Measurements from ENCODE around the gene RNF2.

The RNF2 gene

DNA sequence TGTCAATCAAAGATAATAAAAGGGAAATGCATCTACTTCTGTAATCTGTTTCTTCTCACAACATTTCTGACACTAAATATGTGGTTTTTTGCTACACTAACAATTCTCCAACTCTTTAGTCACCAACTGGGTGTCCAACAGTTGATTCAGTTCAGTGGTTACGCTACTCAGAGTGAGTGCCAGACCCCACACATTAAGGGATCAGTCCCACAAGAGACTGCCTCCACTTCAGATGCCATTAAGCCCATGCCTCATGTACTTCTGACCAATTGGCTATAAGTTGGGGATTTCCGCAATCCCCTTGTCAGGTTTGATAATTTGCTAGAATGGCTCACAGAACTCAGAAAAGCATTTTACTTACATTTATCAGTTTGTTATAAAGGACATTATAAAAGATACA lies 28.4 kb downstream of the RNF2 start:
- H3K4me3 ChIP-seq (ENCODE audit: low read depth, low read length) = no peak overlapping the region
- TF ChIP-seq, protein P1, sequence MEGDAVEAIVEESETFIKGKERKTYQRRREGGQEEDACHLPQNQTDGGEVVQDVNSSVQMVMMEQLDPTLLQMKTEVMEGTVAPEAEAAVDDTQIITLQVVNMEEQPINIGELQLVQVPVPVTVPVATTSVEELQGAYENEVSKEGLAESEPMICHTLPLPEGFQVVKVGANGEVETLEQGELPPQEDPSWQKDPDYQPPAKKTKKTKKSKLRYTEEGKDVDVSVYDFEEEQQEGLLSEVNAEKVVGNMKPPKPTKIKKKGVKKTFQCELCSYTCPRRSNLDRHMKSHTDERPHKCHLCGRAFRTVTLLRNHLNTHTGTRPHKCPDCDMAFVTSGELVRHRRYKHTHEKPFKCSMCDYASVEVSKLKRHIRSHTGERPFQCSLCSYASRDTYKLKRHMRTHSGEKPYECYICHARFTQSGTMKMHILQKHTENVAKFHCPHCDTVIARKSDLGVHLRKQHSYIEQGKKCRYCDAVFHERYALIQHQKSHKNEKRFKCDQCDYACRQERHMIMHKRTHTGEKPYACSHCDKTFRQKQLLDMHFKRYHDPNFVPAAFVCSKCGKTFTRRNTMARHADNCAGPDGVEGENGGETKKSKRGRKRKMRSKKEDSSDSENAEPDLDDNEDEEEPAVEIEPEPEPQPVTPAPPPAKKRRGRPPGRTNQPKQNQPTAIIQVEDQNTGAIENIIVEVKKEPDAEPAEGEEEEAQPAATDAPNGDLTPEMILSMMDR (IDR thresholded peaks at IDR 0.05; ENCODE audit: borderline replicate concordance, insufficient read depth, low read depth, low read length) = no peak

DNA sequence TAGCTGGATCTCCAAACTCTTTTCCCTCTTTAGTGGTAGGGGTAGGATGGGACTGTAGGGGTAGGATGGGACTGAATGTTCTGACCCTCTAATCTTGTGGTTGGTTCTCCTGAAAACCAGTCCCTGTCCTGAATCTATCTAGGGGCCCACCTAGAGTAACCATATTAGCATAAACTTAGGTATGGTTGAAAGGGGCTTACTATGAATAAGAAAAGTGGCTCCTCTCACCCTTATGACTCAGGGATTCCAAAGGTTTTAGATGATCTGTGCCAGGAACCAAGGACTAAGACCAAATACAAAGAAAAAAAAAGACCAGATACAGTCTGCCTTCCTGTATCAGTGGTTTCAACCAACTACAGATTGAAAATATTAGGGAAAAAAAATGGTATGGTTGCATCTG lies 28.9 kb downstream of the RNF2 start:
- TF ChIP-seq, protein P1 (IDR thresholded peaks at IDR 0.05; ENCODE audit: borderline replicate concordance, insufficient read depth, low read depth, low read length) = no peak
- no peak overlapping the region for H3K4me3 ChIP-seq (ENCODE audit: low read depth, low read length)

DNA sequence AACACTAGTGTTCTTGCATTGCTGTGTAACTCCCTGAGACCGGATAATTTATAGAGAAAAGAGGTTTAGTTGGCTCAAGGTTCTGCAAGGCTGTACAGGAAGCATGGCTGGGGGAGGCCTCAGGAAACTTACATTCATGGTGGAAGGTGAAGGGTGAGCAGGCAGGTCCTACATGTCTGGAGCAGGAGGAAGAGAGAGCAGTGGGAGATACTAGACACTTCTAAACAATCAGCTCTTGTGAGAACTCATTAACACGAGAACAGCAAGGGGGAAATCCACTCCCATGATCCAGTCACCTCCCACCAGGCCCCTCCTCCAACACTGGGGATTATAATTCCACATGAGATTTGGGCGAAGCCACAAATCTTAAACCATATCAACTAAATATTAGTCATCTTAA lies 30.1 kb downstream of the RNF2 start:
- H3K4me3 ChIP-seq (ENCODE audit: low read depth, low read length) = no peak overlapping the region

DNA sequence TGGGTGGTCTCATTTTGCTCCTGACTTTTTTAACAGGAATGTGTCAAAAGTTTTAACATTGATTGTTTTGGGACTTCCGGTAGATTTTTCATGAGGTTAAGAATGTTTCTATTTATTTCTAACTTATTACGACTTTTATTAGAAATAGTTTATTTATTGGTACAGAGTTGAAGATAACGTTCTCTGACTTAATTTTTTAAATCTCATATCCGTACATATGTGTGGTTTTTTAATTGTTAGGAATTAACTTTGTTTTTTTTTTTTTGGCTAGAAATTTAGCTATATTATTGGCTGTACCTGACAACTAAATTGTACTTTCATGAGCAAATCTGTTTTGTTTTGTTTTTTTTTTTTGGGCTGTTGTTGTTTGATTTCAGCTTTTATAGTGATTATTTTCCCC lies 32.0 kb downstream of the RNF2 start:
- no peak overlapping the region for H3K4me3 ChIP-seq (ENCODE audit: low read depth, low read length)
- TF ChIP-seq, protein P1 (IDR thresholded peaks at IDR 0.05; ENCODE audit: borderline replicate concordance, insufficient read depth, low read depth, low read length) = no peak

More for the DNA sequence above, 30.1 kb downstream of the RNF2 start:
- TF ChIP-seq, protein P1 (IDR thresholded peaks at IDR 0.05; ENCODE audit: borderline replicate concordance, insufficient read depth, low read depth, low read length) = no peak

DNA sequence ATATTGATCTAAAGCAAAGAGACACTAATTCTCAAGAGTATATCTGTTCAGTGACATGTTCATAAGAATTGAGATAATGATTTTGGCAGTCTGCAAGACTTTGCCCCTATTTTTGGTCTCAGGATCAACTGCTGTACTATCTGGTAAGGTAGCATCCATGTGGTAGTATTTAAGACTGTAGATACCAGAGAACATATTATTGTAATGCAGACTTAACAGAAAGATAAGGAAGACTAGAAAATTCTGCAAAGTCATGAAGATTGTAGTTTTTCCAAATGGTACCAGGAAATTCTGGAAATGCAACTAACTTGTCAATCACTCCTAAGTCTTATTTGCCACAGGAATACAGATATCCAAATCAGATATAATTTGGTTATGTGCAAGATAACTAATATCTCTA lies 35.1 kb downstream of the RNF2 start:
- H3K4me3 ChIP-seq (ENCODE audit: low read depth, low read length) = no peak overlapping the region
- TF ChIP-seq, protein P1 (IDR thresholded peaks at IDR 0.05; ENCODE audit: borderline replicate concordance, insufficient read depth, low read depth, low read length) = no peak

DNA sequence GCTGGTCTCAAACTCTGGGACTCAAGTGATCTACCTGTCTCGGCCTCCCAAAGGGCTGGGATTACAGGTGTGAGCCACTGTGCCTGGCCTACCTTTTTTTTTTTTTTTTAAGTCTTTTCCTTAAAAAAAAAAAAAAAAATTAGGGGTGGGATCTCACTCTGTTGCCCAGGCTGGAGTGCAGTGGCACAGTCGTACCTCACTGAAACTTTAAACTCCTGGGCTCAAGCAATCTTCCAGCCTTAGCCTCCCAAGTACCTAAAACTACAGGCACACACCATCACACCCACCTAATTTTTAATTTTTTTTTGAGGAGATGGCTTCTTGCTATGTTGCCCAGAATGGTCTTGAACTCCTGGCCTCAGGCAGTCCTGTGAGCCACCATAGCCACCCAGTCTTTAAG lies 38.5 kb downstream of the RNF2 start:
- H3K4me3 ChIP-seq (ENCODE audit: low read depth, low read length) = no peak overlapping the region
- TF ChIP-seq, protein P1 (IDR thresholded peaks at IDR 0.05; ENCODE audit: borderline replicate concordance, insufficient read depth, low read depth, low read length) = no peak

DNA sequence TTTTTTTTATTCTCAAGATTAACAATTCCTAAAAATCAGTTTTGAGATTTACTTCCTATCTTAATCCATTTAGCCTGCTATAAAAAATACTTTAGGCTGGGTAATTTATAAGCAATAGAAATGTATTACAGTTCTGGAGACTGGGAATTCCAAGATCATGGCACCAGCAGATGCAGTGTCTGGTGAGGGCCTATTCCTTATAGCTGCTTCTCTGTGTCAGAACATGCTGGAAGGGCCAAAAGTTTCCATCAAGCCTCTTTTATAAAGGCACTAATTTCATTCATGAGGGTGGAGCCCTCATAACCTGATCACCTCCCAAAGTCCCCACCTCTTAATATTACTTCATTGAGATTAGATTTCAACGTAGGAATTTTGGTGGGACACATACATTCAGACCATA lies 41.7 kb downstream of the RNF2 start:
- TF ChIP-seq, protein P1 (IDR thresholded peaks at IDR 0.05; ENCODE audit: borderline replicate concordance, insufficient read depth, low read depth, low read length) = no peak
- no peak overlapping the region for H3K4me3 ChIP-seq (ENCODE audit: low read depth, low read length)

Data from GM12875 (cell line).